SK-N-SH (cell line): ENCODE data around the gene RPL28. TPM values are rescaled to one million over a fixed set of nuclear protein-coding genes. Genes with fewer than 3 reads are reported as not detected.

Experiments used
- CTCF ChIA-PET: fragments of 300-600, 350-600 bp; formaldehyde crosslinking; extraction: SDS; loops from one replicate; lab custom pipeline; 2021; lab: Yijun Ruan, JAX
- POLR2A ChIA-PET: fragments of 350-600 bp; sonication (Branson Sonifier 250); formaldehyde crosslinking; extraction: SDS; loops from one replicate; lab custom pipeline; 2020; ENCODE audit warnings: antibody characterized with exemption, inconsistent platforms; lab: Yijun Ruan, JAX
- DNase-seq: peaks from one replicate; pipeline ENCODE4 v3.0.0; 2012
- H2AFZ ChIP-seq: fragments of 200-600 bp; sonication (generic); 2 replicates; pipeline ENCODE4 v1.8.1; 2016; ENCODE audit warnings: antibody characterized with exemption, mild to moderate bottlenecking, low read depth
- H3F3A ChIP-seq: fragments of 200-600 bp; sonication (generic); replicated peaks from 2 replicates; pipeline ENCODE3; 2016; ENCODE audit warnings: antibody characterized with exemption, mild to moderate bottlenecking; ENCODE audit not compliant: insufficient read depth
- H3K27ac ChIP-seq, 2 experiments: fragments of 200-500 bp in 1 of 2; fragments of 200-600 bp in 1 of 2; sonication (Bioruptor generic) in 1 of 2; sonication (generic), shearing (Covaris generic) in 1 of 2; 2 replicates each; pipeline versions ENCODE4 v1.5.1 to v1.6.1; 2014 to 2016; ENCODE audit warnings: low read depth in 2 of 2, inconsistent platforms in 1 of 2, low read length in 1 of 2, mild to moderate bottlenecking in 1 of 2, mixed read lengths in 1 of 2
- H3K27me3 ChIP-seq: fragments of 200-600 bp; sonication (generic), shearing (Covaris generic); 2 replicates; pipeline ENCODE4 v1.6.1; 2016; ENCODE audit warnings: mixed run types; ENCODE audit not compliant: insufficient read depth
- H3K36me3 ChIP-seq, 2 experiments: fragments of 200-500 bp in 1 of 2; fragments of 200-600 bp in 1 of 2; sonication (Bioruptor generic) in 1 of 2; sonication (generic) in 1 of 2; replicated peaks in 1 of 2; 2 replicates each; pipeline versions ENCODE3 to v1.5.1; 2014 to 2016; ENCODE audit warnings: low read length in 1 of 2, mild to moderate bottlenecking in 1 of 2; ENCODE audit not compliant: insufficient read depth in 2 of 2, control insufficient read depth in 1 of 2
- H3K4me1 ChIP-seq, 2 experiments: fragments of 200-500 bp in 1 of 2; fragments of 200-600 bp in 1 of 2; sonication (Bioruptor generic) in 1 of 2; sonication (generic), shearing (Covaris generic) in 1 of 2; 2 replicates each; pipeline versions ENCODE4 v1.5.1 to v1.6.1; 2014 to 2016; ENCODE audit warnings: low read depth in 1 of 2, low read length in 1 of 2, mixed run types in 1 of 2; ENCODE audit not compliant: insufficient read depth in 2 of 2, control insufficient read depth in 1 of 2
- H3K4me2 ChIP-seq: fragments of 200-600 bp; sonication (generic), shearing (Covaris generic); 2 replicates; pipeline ENCODE4 v1.6.1; 2017; ENCODE audit warnings: mixed run types
- H3K4me3 ChIP-seq, 2 experiments: fragments of 200-500 bp in 1 of 2; fragments of 200-600 bp in 1 of 2; sonication (Bioruptor generic) in 1 of 2; sonication (generic), shearing (Covaris generic) in 1 of 2; 2 replicates each; pipeline versions ENCODE4 v1.5.1 to v1.8.1; 2014 to 2016; ENCODE audit warnings: low read depth in 2 of 2, inconsistent platforms in 1 of 2, low read length in 1 of 2, mild to moderate bottlenecking in 1 of 2, mixed read lengths in 1 of 2, moderate library complexity in 1 of 2
- H3K79me2 ChIP-seq: fragments of 200-600 bp; sonication (generic); 2 replicates; pipeline ENCODE4 v1.8.1; 2017; ENCODE audit warnings: mild to moderate bottlenecking; ENCODE audit not compliant: insufficient read depth
- H3K9ac ChIP-seq: fragments of 200-600 bp; sonication (generic); 2 replicates; pipeline ENCODE4 v1.6.1; 2017; ENCODE audit warnings: mixed run types
- H3K9me2 ChIP-seq: fragments of 200-600 bp; sonication (generic); 2 replicates; pipeline ENCODE4 v1.6.1; 2017; ENCODE audit warnings: mixed run types
- H3K9me3 ChIP-seq: fragments of 200-600 bp; sonication (generic); 2 replicates; pipeline ENCODE4 v1.6.1; 2017; ENCODE audit warnings: mixed run types, mild to moderate bottlenecking, moderate library complexity
- H4K20me1 ChIP-seq: fragments of 200-600 bp; sonication (generic); 2 replicates; pipeline ENCODE4 v1.6.1; 2017; ENCODE audit warnings: mild to moderate bottlenecking, mixed run types; ENCODE audit not compliant: insufficient read depth
- FOSL2 ChIP-seq: IDR thresholded peaks from 2 replicates; pipeline ENCODE4 v1.4.0; 2012; ENCODE audit warnings: low read depth, mild to moderate bottlenecking, moderate library complexity, borderline replicate concordance
- MEF2A ChIP-seq: IDR thresholded peaks from 2 replicates; pipeline ENCODE4 v1.4.0; 2012; ENCODE audit warnings: low read depth, borderline replicate concordance
- REST ChIP-seq: IDR thresholded peaks from 2 replicates; pipeline ENCODE4 v1.6.1; 2012; ENCODE audit warnings: mild to moderate bottlenecking, low read depth, low read length, moderate library complexity
- RFX5 ChIP-seq: IDR thresholded peaks from 2 replicates; pipeline ENCODE4 v1.6.1; 2012; ENCODE audit warnings: mild to moderate bottlenecking, improper control_type of control experiment, low read length
- YY1 ChIP-seq: IDR thresholded peaks from 2 replicates; pipeline ENCODE4 v1.4.0; 2012; ENCODE audit warnings: low read depth, mild to moderate bottlenecking
- WGBS: methylation state at CpG from one replicate; pipeline ENCODE4 v1.1.6; 2017; ENCODE audit warnings: low lambda C conversion rate; 5-methylcytosine and 5-hydroxymethylcytosine counted together
- polyA plus RNA-seq, 3 experiments: library from polyadenylated mRNA; depleted of rRNA; stranded (reverse); fragments of >200 nt; gene quantifications; 2 replicates each; pipeline ENCODE4 v1.2.3, GENCODE V29; 2012
- TF ChIP-seq, protein P1 (sequence below): IDR thresholded peaks from 2 replicates; pipeline ENCODE4 v1.4.0; 2012; ENCODE audit warnings: low read depth
- TF ChIP-seq, protein P2 (sequence below): IDR thresholded peaks from 2 replicates; pipeline ENCODE4 v1.4.0; 2012; ENCODE audit warnings: low read depth, borderline replicate concordance

The RPL28 gene
- polyA plus RNA-seq, 1 of the 3 experiments (the other 2 are of a cell fraction) = 2,368 TPM

DNA sequence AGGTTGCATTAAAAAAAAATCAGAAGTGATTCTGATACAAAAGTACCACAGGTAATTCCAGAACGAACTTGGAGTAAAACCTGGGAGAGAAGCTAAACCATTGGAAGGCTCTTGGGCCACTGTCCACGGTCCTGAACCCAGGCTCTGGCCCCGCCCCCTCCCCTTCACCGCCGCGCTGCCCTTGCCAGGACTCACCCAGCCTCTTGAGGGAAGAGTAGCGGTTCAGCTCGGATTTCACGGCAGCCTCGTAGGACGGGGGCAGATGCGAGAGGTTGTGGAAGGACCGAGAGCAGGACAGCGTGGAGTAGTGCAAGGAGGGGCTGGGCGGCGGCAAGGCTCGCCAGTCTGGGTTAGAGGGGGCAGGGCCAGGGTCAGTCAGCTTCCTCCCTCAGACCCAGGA lies 51.7 kb downstream of the RPL28 start:
- peaks cover 21% of the 10 kb centered on the region for H3K27me3 ChIP-seq
- no peaks in the 10 kb centered on the region for H4K20me1 ChIP-seq
- no peaks in the 10 kb centered on the region for H3K79me2 ChIP-seq
- CTCF ChIA-PET = interaction anchor here (1.3 to 1.8 kb wide), 3 partner anchors 17 to 296 kb away, joined by 3 to 7 read pairs (median 4); no protein-coding TSS in a partner anchor
- no peaks in the 10 kb centered on the region for H3K9me3 ChIP-seq
- H3K4me3 ChIP-seq = no peak overlapping the region
- no peak overlapping the region for H3K9ac ChIP-seq
- peaks cover 0 to 6% of the 10 kb centered on the region in 2 experiments; a peak in 1 of 4 replicates for H3K4me1 ChIP-seq
- WGBS = 34% methylated on average over 15 of the region's 17 CpGs
- no peaks in the 10 kb centered on the region for H3F3A ChIP-seq
- TF ChIP-seq REST (peak; percentile 99), FOSL2 (no peak), MEF2A (no peak)
- no peak overlapping the region for H3K4me2 ChIP-seq
- no peaks in the 10 kb centered on the region for H3K9me2 ChIP-seq
- no peak for DNase-seq
- no peak overlapping the region for H2AFZ ChIP-seq
- POLR2A ChIA-PET = no interaction called here
- H3K27ac ChIP-seq = no peak overlapping the region
- H3K36me3 ChIP-seq = no peaks in the 10 kb centered on the region

DNA sequence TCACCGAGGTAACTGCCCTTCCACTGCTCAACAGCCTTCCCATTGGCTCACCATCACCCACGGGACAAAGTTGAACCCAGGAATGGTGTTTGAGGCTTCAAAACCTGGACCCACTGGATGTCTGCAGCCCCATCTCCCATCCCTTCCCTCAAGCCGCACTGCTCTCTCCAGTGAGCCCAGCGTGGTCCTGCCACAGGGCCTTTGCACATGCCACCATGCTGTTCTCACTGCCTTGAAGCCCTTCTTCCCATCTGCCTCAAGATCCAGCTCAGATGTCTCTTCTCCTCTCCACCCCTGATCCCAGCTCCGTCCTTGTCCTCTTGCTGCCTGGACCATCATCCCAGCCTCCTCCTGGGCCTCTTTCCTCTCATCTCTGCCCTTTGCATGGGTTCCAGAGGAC lies 53.3 kb downstream of the RPL28 start:
- H3F3A ChIP-seq = no peaks in the 10 kb centered on the region
- H3K4me3 ChIP-seq = no peak overlapping the region
- H4K20me1 ChIP-seq = no peaks in the 10 kb centered on the region
- 42% methylated on average over 5 of the region's 5 CpGs for WGBS
- peaks cover 34% of the 10 kb centered on the region for H3K27me3 ChIP-seq
- no peak overlapping the region for H3K9ac ChIP-seq
- H2AFZ ChIP-seq = no peak overlapping the region
- no peak overlapping the region for H3K27ac ChIP-seq
- TF ChIP-seq, protein P1, sequence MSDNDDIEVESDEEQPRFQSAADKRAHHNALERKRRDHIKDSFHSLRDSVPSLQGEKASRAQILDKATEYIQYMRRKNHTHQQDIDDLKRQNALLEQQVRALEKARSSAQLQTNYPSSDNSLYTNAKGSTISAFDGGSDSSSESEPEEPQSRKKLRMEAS = no peak
- no peak for TF ChIP-seq YY1
- TF ChIP-seq, protein P2, sequence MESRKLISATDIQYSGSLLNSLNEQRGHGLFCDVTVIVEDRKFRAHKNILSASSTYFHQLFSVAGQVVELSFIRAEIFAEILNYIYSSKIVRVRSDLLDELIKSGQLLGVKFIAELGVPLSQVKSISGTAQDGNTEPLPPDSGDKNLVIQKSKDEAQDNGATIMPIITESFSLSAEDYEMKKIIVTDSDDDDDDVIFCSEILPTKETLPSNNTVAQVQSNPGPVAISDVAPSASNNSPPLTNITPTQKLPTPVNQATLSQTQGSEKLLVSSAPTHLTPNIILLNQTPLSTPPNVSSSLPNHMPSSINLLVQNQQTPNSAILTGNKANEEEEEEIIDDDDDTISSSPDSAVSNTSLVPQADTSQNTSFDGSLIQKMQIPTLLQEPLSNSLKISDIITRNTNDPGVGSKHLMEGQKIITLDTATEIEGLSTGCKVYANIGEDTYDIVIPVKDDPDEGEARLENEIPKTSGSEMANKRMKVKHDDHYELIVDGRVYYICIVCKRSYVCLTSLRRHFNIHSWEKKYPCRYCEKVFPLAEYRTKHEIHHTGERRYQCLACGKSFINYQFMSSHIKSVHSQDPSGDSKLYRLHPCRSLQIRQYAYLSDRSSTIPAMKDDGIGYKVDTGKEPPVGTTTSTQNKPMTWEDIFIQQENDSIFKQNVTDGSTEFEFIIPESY = no peak
- TF ChIP-seq RFX5 = no peak
- TF ChIP-seq MEF2A = no peak
- TF ChIP-seq, all 33 proteins: peak for 0
- peaks cover 0 to 6% of the 10 kb centered on the region in 2 experiments; a peak in 1 of 4 replicates for H3K4me1 ChIP-seq
- ChIA-PET CTCF (interaction anchor here (1.0 to 1.3 kb wide), 2 partner anchors 15 to 298 kb away, joined by 4 read pairs; no protein-coding TSS in a partner anchor), POLR2A (no interaction called here)
- no peak for DNase-seq
- no peaks in the 10 kb centered on the region for H3K79me2 ChIP-seq
- no peaks in the 10 kb centered on the region for H3K9me3 ChIP-seq
- H3K9me2 ChIP-seq = no peaks in the 10 kb centered on the region
- H3K4me2 ChIP-seq = no peak overlapping the region
- no peaks in the 10 kb centered on the region for H3K36me3 ChIP-seq
